Keratinocyte (primary cell): Measurements from ENCODE around the gene MACIR. TPM values are rescaled to one million over a fixed set of nuclear protein-coding genes. Genes with fewer than 3 reads are reported as not detected.

Experiments
- DNase-seq: peaks from one replicate; pipeline ENCODE4 v3.0.0-alpha.2; 2011; ENCODE audit warnings: low read depth, missing footprints, low spot score
- FAIRE-seq: peaks from 2 replicates; lab custom pipeline; 2011; peaks lifted over from hg19 to GRCh38; lab: Jason Lieb, UNC
- H2AFZ ChIP-seq: 2 replicates; pipeline ENCODE4 v1.6.0; 2012; ENCODE audit warnings: low read length, control low read depth, inconsistent platforms; ENCODE audit not compliant: control insufficient read depth
- H3K27ac ChIP-seq: 2 replicates; pipeline ENCODE4 v1.5.1; 2011; ENCODE audit warnings: low read length; ENCODE audit not compliant: control insufficient read depth, insufficient read depth
- H3K27me3 ChIP-seq: 3 replicates; pipeline ENCODE4 v1.6.0; 2011; ENCODE audit warnings: low read length; ENCODE audit not compliant: control insufficient read depth, insufficient read depth; ENCODE audit errors: extremely low read depth
- H3K36me3 ChIP-seq, 2 experiments: 2 replicates in 1 of 2; 3 replicates in 1 of 2; pipeline ENCODE4 v1.5.1; 2011; ENCODE audit warnings: low read length in 2 of 2, mild to moderate bottlenecking in 1 of 2; ENCODE audit not compliant: control insufficient read depth in 2 of 2, insufficient read depth in 2 of 2; ENCODE audit errors: extremely low read depth in 1 of 2
- H3K4me1 ChIP-seq: 3 replicates; pipeline ENCODE4 v1.5.1; 2011; ENCODE audit warnings: low read length; ENCODE audit not compliant: control insufficient read depth, insufficient read depth; ENCODE audit errors: extremely low read depth
- H3K4me2 ChIP-seq: 3 replicates; pipeline ENCODE4 v1.6.0; 2011; ENCODE audit warnings: low read depth, low read length; ENCODE audit not compliant: control insufficient read depth, insufficient read depth; ENCODE audit errors: extremely low read depth
- H3K4me3 ChIP-seq, 3 experiments: fragments of 200-600 bp in 1 of 3; sonication (generic) in 1 of 3; 2 replicates in 2 of 3; 3 replicates in 1 of 3; pipeline ENCODE4 v1.5.1; 2011 to 2016; ENCODE audit warnings: low read length in 3 of 3, mild to moderate bottlenecking in 3 of 3, control low read depth in 2 of 3, inconsistent platforms in 1 of 3, low read depth in 1 of 3, mixed read lengths in 1 of 3, mixed run types in 1 of 3, moderate library complexity in 1 of 3; ENCODE audit not compliant: control insufficient read depth in 2 of 3, insufficient read depth in 2 of 3; ENCODE audit errors: extremely low read depth in 1 of 3
- H3K79me2 ChIP-seq: 2 replicates; pipeline ENCODE4 v1.6.0; 2012; ENCODE audit warnings: low read length; ENCODE audit not compliant: control insufficient read depth, insufficient read depth
- H3K9ac ChIP-seq: 3 replicates; pipeline ENCODE4 v1.6.0; 2011; ENCODE audit warnings: low read length; ENCODE audit not compliant: control insufficient read depth, insufficient read depth; ENCODE audit errors: extremely low read depth
- H3K9me1 ChIP-seq: 3 replicates; pipeline ENCODE4 v1.6.0; 2011; ENCODE audit warnings: low read length; ENCODE audit not compliant: control insufficient read depth, insufficient read depth; ENCODE audit errors: extremely low read depth
- H3K9me3 ChIP-seq: 2 replicates; pipeline ENCODE4 v1.5.1; 2012; ENCODE audit warnings: low read depth, low read length; ENCODE audit not compliant: control insufficient read depth
- H4K20me1 ChIP-seq: 3 replicates; pipeline ENCODE4 v1.6.0; 2011; ENCODE audit warnings: low read length; ENCODE audit not compliant: control insufficient read depth, insufficient read depth; ENCODE audit errors: extremely low read depth
- CTCF ChIP-seq, 3 experiments: IDR thresholded peaks in 1 of 3; conservative IDR thresholded peaks in 1 of 3; optimal IDR thresholded peaks in 1 of 3; 2 replicates in 2 of 3; 3 replicates in 1 of 3; pipeline versions ENCODE3 to v1.5.1; 2011; ENCODE audit warnings: low read length in 3 of 3, mild to moderate bottlenecking in 3 of 3, moderate library complexity in 2 of 3, control low read depth in 1 of 3, inconsistent platforms in 1 of 3; ENCODE audit not compliant: insufficient read depth in 2 of 3; ENCODE audit errors: extremely low read depth in 1 of 3
- EZH2 ChIP-seq: IDR thresholded peaks from one replicate; pipeline ENCODE4 v1.6.1; 2012; ENCODE audit warnings: inconsistent platforms, mild to moderate bottlenecking, low read length, moderate library complexity
- dilution Hi-C: fragments of 300-500 bp; cut with MboI; formaldehyde crosslinking; loops from one replicate; pipeline ENCODE4 v1.7.0; 2020; ENCODE audit warnings: low sequenced_read_pairs; ENCODE audit not compliant: extremely low pct_ligation_motif_present
- polyA plus RNA-seq, 5 experiments: library from polyadenylated mRNA; depleted of rRNA in 3 of 5; stranded (reverse) in 3 of 5; stranded (forward) in 1 of 5; unstranded in 1 of 5; fragments of >200 nt; gene quantifications; 1 replicate in 1 of 5; 2 replicates in 3 of 5; 3 replicates in 1 of 5; pipeline versions ENCODE4 v1.2.1 to v1.2.3, GENCODE V29; 2011 to 2012; ENCODE audit warnings: missing spikeins in 2 of 5, low read depth in 1 of 5, low replicate concordance in 1 of 5

MACIR gene
- polyA plus RNA-seq, 1 donor (not counting 4 experiments of a cell fraction or from before 2014, with no cell fraction given): 9.5 TPM

GRCh38 chr5:103271570-103272289 is 13.2 kb downstream of the MACIR start:
- no peak for DNase-seq

GRCh38 chr5:103272377-103272776 is 13.8 kb downstream of the MACIR start:
- no peaks in the 10 kb centered on the region for H3K27me3 ChIP-seq
- no peak overlapping the region for H3K27ac ChIP-seq
- H3K9me1 ChIP-seq: no peaks in the 10 kb centered on the region
- dilution Hi-C loops: no loop called here
- no peaks in the 10 kb centered on the region for H4K20me1 ChIP-seq
- H2AFZ ChIP-seq: no peak overlapping the region
- no peaks in the 10 kb centered on the region for H3K4me1 ChIP-seq
- no peak overlapping the region for H3K4me3 ChIP-seq
- H3K9ac ChIP-seq: no peak overlapping the region
- TF ChIP-seq EZH2 (no peak), CTCF (optimal IDR thresholded peaks at IDR 0.05 in 1 of 3, IDR thresholded peaks at IDR 0.05 in 1 of 3, conservative IDR thresholded peaks at IDR 0.05 in 1 of 3; ENCODE audit: extremely low read depth in 1 of 3, insufficient read depth in 2 of 3, low read length in 3 of 3) (no peak)
- no peak for DNase-seq
- peaks cover 10% of the 10 kb centered on the region for H3K79me2 ChIP-seq
- H3K4me2 ChIP-seq: no peak overlapping the region
- no peak for FAIRE-seq
- peaks cover 4% of the 10 kb centered on the region in 2 experiments for H3K36me3 ChIP-seq
- no peaks in the 10 kb centered on the region for H3K9me3 ChIP-seq

More at GRCh38 chr5:103271570-103272289, 13.2 kb downstream of the MACIR start:
- Histone ChIP-seq H2AFZ (no peak overlapping the region), H3K4me2 (no peak overlapping the region), H3K9ac (no peak overlapping the region), H3K27me3 (no peaks in the 10 kb centered on the region), H3K9me1 (no peaks in the 10 kb centered on the region), H3K4me3 (no peak overlapping the region), H3K4me1 (no peaks in the 10 kb centered on the region), H3K79me2 (peaks cover 10% of the 10 kb centered on the region), H3K27ac (no peak overlapping the region), H4K20me1 (no peaks in the 10 kb centered on the region), H3K36me3 (peaks cover 4% of the 10 kb centered on the region in 2 experiments), H3K9me3 (no peaks in the 10 kb centered on the region)
- TF ChIP-seq EZH2 (no peak), CTCF (optimal IDR thresholded peaks at IDR 0.05 in 1 of 3, IDR thresholded peaks at IDR 0.05 in 1 of 3, conservative IDR thresholded peaks at IDR 0.05 in 1 of 3; ENCODE audit: extremely low read depth in 1 of 3, insufficient read depth in 2 of 3, low read length in 3 of 3) (no peak)
- dilution Hi-C loops: no loop called here
- FAIRE-seq: no peak
